Spinal cord (tissue), 10 donors: Measurements from ENCODE around the gene NUDT3. TPM values are rescaled to one million over a fixed set of nuclear protein-coding genes. Genes with fewer than 3 reads are reported as not detected.

Experiments
- DNase-seq, 6 donors: peaks; one replicate each; pipeline versions ENCODE4 v3.0.0 to v3.0.0-alpha.2; 2013 to 2015; ENCODE audit warnings: low spot score in 6 of 6, low read depth in 4 of 6
- H3K27ac ChIP-seq: one replicate; pipeline ENCODE4 v1.5.1; 2013; ENCODE audit warnings: low read depth, low read length, control low read depth
- H3K27me3 ChIP-seq: one replicate; pipeline ENCODE4 v1.6.1; 2013; ENCODE audit warnings: low read length; ENCODE audit not compliant: control insufficient read depth, insufficient read depth
- H3K36me3 ChIP-seq: one replicate; pipeline ENCODE4 v1.6.1; 2013; ENCODE audit warnings: low read length; ENCODE audit not compliant: control insufficient read depth, insufficient read depth
- H3K4me1 ChIP-seq: one replicate; pipeline ENCODE4 v1.6.1; 2013; ENCODE audit warnings: low read length; ENCODE audit not compliant: control insufficient read depth, insufficient read depth
- H3K4me3 ChIP-seq: one replicate; pipeline ENCODE4 v1.5.1; 2013; ENCODE audit warnings: low read depth, low read length, control low read depth
- H3K9me3 ChIP-seq: one replicate; pipeline ENCODE4 v1.6.1; 2013; ENCODE audit warnings: low read length; ENCODE audit not compliant: control insufficient read depth, insufficient read depth
- WGBS: methylation state at CpG from one replicate; pipeline ENCODE4 v1.1.5; 2013; ENCODE audit warnings: missing lambda C conversion rate; ENCODE audit not compliant: insufficient coverage; 5-methylcytosine and 5-hydroxymethylcytosine counted together
- polyA plus RNA-seq, 2 donors: library from polyadenylated mRNA; unstranded; fragments of 120-200 nt; gene quantifications; one replicate each; pipeline ENCODE4 v1.2.1, GENCODE V29; 2013; ENCODE audit not compliant: insufficient read length in 2 of 2
- total RNA-seq, 2 donors: library from RNA; depleted of rRNA in 1 of 2; stranded (reverse); fragments of 120-200 nt in 1 of 2; fragments of >200 nt in 1 of 2; gene quantifications; one replicate each; pipeline versions ENCODE4 v1.2.3 to v1.2.4, GENCODE V29; 2013 to 2014
- donor health status: healthy.

NUDT3 gene
- total and polyA plus RNA-seq, 4 donors, result 43.8 to 106 (median 59.8) TPM

- H3K4me1 ChIP-seq, result no peaks in the 10 kb centered on the region
- H3K4me3 ChIP-seq, result no peak overlapping the region
- H3K27ac ChIP-seq, result no peak overlapping the region
- H3K9me3 ChIP-seq, result no peaks in the 10 kb centered on the region
- 79% methylated on average over 1 of the region's 4 CpGs for whole genome bisulfite sequencing
- no peaks in the 10 kb centered on the region for H3K27me3 ChIP-seq
- peaks cover 8% of the 10 kb centered on the region for H3K36me3 ChIP-seq
- DNase-seq, result no peak
Measured at GRCh38 chr6:34318499-34319470, 73.7 kb downstream of the NUDT3 start.

- no peak overlapping the region for H3K4me3 ChIP-seq
- no peak for DNase-seq
- no peaks in the 10 kb centered on the region for H3K27me3 ChIP-seq
- no peaks in the 10 kb centered on the region for H3K4me1 ChIP-seq
- H3K36me3 ChIP-seq, result peaks cover 5% of the 10 kb centered on the region
- H3K27ac ChIP-seq, result no peak overlapping the region
- no peaks in the 10 kb centered on the region for H3K9me3 ChIP-seq
- no CpG with 5 or more reads among the region's 3 CpGs for whole genome bisulfite sequencing
Measured at GRCh38 chr6:34317882-34318498, 74.5 kb downstream of the NUDT3 start.

- no peaks in the 10 kb centered on the region for H3K4me1 ChIP-seq
- no peak overlapping the region for H3K4me3 ChIP-seq
- H3K36me3 ChIP-seq, result peaks cover 4% of the 10 kb centered on the region
- no peak overlapping the region for H3K27ac ChIP-seq
- H3K9me3 ChIP-seq, result no peaks in the 10 kb centered on the region
- H3K27me3 ChIP-seq, result no peaks in the 10 kb centered on the region
- 100% methylated on average over 1 of the region's 1 CpG for WGBS
- no peak for DNase-seq
Measured at GRCh38 chr6:34317172-34317477, 75.3 kb downstream of the NUDT3 start.

GRCh38 chr6:34316431-34317171, 75.9 kb downstream of the NUDT3 start:
- DNase-seq, result no peak
- no peak overlapping the region for H3K27ac ChIP-seq
- H3K4me1 ChIP-seq, result no peaks in the 10 kb centered on the region
- WGBS, result 85% methylated on average over 1 of the region's 1 CpG
- H3K36me3 ChIP-seq, result peaks cover 4% of the 10 kb centered on the region
- H3K27me3 ChIP-seq, result no peaks in the 10 kb centered on the region
- no peak overlapping the region for H3K4me3 ChIP-seq
- H3K9me3 ChIP-seq, result no peaks in the 10 kb centered on the region

- Histone ChIP-seq H3K27me3 (no peaks in the 10 kb centered on the region), H3K9me3 (no peaks in the 10 kb centered on the region), H3K4me1 (no peaks in the 10 kb centered on the region), H3K4me3 (no peak overlapping the region), H3K27ac (no peak overlapping the region), H3K36me3 (peaks cover 4% of the 10 kb centered on the region)
- 65% methylated on average over 6 of the region's 6 CpGs for WGBS
- DNase-seq, result no peak
Measured at GRCh38 chr6:34315780-34316179, 76.7 kb downstream of the NUDT3 start.

- no CpG with 5 or more reads among the region's 1 CpG for WGBS
- DNase-seq, result no peak
- H3K4me3 ChIP-seq, result no peak overlapping the region
- H3K27me3 ChIP-seq, result no peaks in the 10 kb centered on the region
- no peaks in the 10 kb centered on the region for H3K9me3 ChIP-seq
- peaks cover under 1% of the 10 kb centered on the region for H3K36me3 ChIP-seq
- H3K4me1 ChIP-seq, result no peaks in the 10 kb centered on the region
- no peak overlapping the region for H3K27ac ChIP-seq
Measured at GRCh38 chr6:34315256-34315655, 77.2 kb downstream of the NUDT3 start.

- H3K4me1 ChIP-seq, result peaks cover 2% of the 10 kb centered on the region
- no CpG with 5 or more reads among the region's 4 CpGs for WGBS
- no peak for DNase-seq
Measured at GRCh38 chr6:34312259-34312658, 80.2 kb downstream of the NUDT3 start.

GRCh38 chr6:34310817-34311216, 81.7 kb downstream of the NUDT3 start:
- Histone ChIP-seq H3K36me3 (no peaks in the 10 kb centered on the region), H3K27me3 (no peaks in the 10 kb centered on the region), H3K9me3 (no peaks in the 10 kb centered on the region), H3K4me1 (peaks cover 6% of the 10 kb centered on the region), H3K27ac (no peak overlapping the region), H3K4me3 (no peak overlapping the region)
- DNase-seq, result no peak
- no CpG with 5 or more reads among the region's 6 CpGs for WGBS

More at GRCh38 chr6:34312259-34312658, 80.2 kb downstream of the NUDT3 start:
- Histone ChIP-seq H3K4me3 (no peak overlapping the region), H3K27me3 (no peaks in the 10 kb centered on the region), H3K27ac (no peak overlapping the region), H3K9me3 (no peaks in the 10 kb centered on the region), H3K36me3 (no peaks in the 10 kb centered on the region)

- Histone ChIP-seq H3K27ac (no peak overlapping the region), H3K27me3 (no peaks in the 10 kb centered on the region), H3K9me3 (no peaks in the 10 kb centered on the region), H3K36me3 (no peaks in the 10 kb centered on the region), H3K4me1 (peaks cover 6% of the 10 kb centered on the region), H3K4me3 (no peak overlapping the region)
- WGBS, result no CpG with 5 or more reads among the region's 2 CpGs
- DNase-seq, result no peak
Measured at GRCh38 chr6:34308483-34308882, 84.0 kb downstream of the NUDT3 start.
